HEK293T (cell line): ENCODE measurements around the gene PCNX3.

ENCODE experiments used
- CTCF ChIA-PET: fragments of 350-600 bp; formaldehyde crosslinking; extraction: SDS; loops from one replicate; lab custom pipeline; 2021; ENCODE audit warnings: antibody characterized with exemption, inconsistent platforms; lab: Yijun Ruan, JAX
- POLR2A ChIA-PET: fragments of 350-600 bp; formaldehyde crosslinking; extraction: SDS; loops from one replicate; lab custom pipeline; 2020; ENCODE audit warnings: antibody characterized with exemption, inconsistent platforms; lab: Yijun Ruan, JAX
- DNase-seq: peaks from one replicate; pipeline ENCODE4 v3.0.0; 2012; ENCODE audit warnings: mixed read lengths; ENCODE audit errors: extremely low spot score
- ARNT ChIP-seq: fragments of 450-650 bp; IDR thresholded peaks from 2 replicates; pipeline ENCODE4 v1.6.1; 2017; ENCODE audit warnings: mild to moderate bottlenecking
- BHLHE40 ChIP-seq: fragments of 450-650 bp; IDR thresholded peaks from 2 replicates; pipeline ENCODE4 v1.6.1; 2016; ENCODE audit warnings: mild to moderate bottlenecking, moderate library complexity, borderline replicate concordance
- CTBP1 ChIP-seq: fragments of 450-650 bp; IDR thresholded peaks from 2 replicates; pipeline ENCODE4 v1.6.1; 2016; ENCODE audit warnings: borderline replicate concordance
- ELF4 ChIP-seq: fragments of 450-650 bp; IDR thresholded peaks from 2 replicates; pipeline ENCODE4 v1.6.1; 2017; ENCODE audit warnings: antibody characterized with exemption
- FOXA1 ChIP-seq: fragments of 450-650 bp; IDR thresholded peaks from 2 replicates; pipeline ENCODE4 v1.6.1; 2016; ENCODE audit warnings: mild to moderate bottlenecking
- FOXK2 ChIP-seq: fragments of 450-650 bp; IDR thresholded peaks from 2 replicates; pipeline ENCODE4 v1.6.1; 2016; ENCODE audit warnings: mild to moderate bottlenecking
- FOXM1 ChIP-seq: fragments of 450-650 bp; IDR thresholded peaks from 2 replicates; pipeline ENCODE4 v1.6.1; 2017; ENCODE audit warnings: mild to moderate bottlenecking, borderline replicate concordance
- HDGF ChIP-seq: fragments of 450-650 bp; IDR thresholded peaks from 2 replicates; pipeline ENCODE4 v1.6.1; 2017; ENCODE audit warnings: antibody characterized with exemption, borderline replicate concordance
- L3MBTL2 ChIP-seq: fragments of 450-650 bp; conservative IDR thresholded peaks from 2 replicates; pipeline ENCODE4 v1.6.1; 2016; ENCODE audit warnings: mild to moderate bottlenecking
- LEF1 ChIP-seq: fragments of 450-650 bp; IDR thresholded peaks from 2 replicates; pipeline ENCODE4 v1.6.1; 2017; ENCODE audit warnings: mild to moderate bottlenecking, borderline replicate concordance
- NFRKB ChIP-seq: fragments of 450-650 bp; IDR thresholded peaks from 2 replicates; pipeline ENCODE4 v1.6.1; 2016; ENCODE audit warnings: mild to moderate bottlenecking, moderate library complexity
- SP1 ChIP-seq: fragments of 450-650 bp; IDR thresholded peaks from 2 replicates; pipeline ENCODE4 v1.6.1; 2017
- SUZ12 ChIP-seq: fragments of 450-650 bp; IDR thresholded peaks from 2 replicates; pipeline ENCODE4 v1.6.1; 2016; ENCODE audit warnings: mild to moderate bottlenecking
- TARDBP ChIP-seq: fragments of 450-650 bp; IDR thresholded peaks from 2 replicates; pipeline ENCODE4 v1.6.1; 2016
- ZNF384 ChIP-seq: fragments of 450-650 bp; IDR thresholded peaks from 2 replicates; pipeline ENCODE4 v1.6.1; 2016
- TF ChIP-seq, protein P1 (sequence below): fragments of 450-650 bp; IDR thresholded peaks from 2 replicates; pipeline ENCODE4 v1.6.1; 2016

The PCNX3 gene

DNA sequence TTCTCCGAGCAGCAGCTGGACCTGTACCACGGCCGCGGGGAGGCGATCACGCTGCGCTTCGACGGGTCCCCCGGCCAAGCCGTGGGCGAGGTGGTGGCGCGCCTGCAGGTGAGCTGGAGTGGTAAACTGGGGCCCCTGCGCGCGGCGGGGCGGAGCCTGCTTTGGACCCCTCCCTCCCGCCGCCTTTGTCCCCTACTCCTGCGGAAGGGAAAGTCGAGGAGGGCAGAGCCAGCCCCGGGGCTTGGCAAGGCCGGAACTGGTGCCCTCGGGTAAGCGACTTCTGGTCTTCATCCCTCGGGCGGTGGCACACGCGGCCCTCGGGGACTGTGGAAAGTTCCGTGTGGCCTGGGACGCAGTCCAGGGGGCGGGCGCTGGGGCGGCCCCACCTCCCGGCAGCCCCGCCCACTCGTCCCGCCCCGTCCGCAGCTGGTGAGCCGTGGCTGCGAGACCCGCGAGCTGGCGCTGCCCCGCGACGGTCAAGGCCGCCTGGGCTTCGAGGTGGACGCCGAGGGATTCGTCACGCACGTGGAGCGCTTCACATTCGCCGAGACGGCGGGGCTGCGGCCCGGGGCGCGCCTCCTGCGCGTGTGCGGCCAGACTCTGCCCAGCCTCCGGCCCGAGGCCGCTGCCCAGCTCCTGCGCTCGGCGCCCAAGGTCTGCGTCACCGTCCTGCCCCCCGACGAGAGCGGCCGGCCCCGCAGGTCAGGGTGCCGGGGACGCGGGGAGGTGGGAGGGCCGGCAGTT is 31.6 kb downstream of the PCNX3 start:
- POLR2A ChIA-PET = interaction anchor here (0.8 to 1.8 kb wide), 3 partner anchors 9 to 16 kb away, joined by 3 to 4 read pairs (median 3); partner anchors contain the start of gene RELA
- no peak for TF ChIP-seq HDGF
- no peak for TF ChIP-seq CTBP1
- no peak for TF ChIP-seq ARNT
- no peak for TF ChIP-seq BHLHE40
- no peak for TF ChIP-seq SUZ12
- TF ChIP-seq TARDBP = no peak
- TF ChIP-seq, protein P1, sequence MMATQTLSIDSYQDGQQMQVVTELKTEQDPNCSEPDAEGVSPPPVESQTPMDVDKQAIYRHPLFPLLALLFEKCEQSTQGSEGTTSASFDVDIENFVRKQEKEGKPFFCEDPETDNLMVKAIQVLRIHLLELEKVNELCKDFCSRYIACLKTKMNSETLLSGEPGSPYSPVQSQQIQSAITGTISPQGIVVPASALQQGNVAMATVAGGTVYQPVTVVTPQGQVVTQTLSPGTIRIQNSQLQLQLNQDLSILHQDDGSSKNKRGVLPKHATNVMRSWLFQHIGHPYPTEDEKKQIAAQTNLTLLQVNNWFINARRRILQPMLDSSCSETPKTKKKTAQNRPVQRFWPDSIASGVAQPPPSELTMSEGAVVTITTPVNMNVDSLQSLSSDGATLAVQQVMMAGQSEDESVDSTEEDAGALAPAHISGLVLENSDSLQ = no peak
- TF ChIP-seq LEF1 = no peak
- TF ChIP-seq SP1 = no peak
- no peak for TF ChIP-seq FOXA1
- TF ChIP-seq ELF4 = no peak
- no peak for TF ChIP-seq NFRKB
- TF ChIP-seq L3MBTL2 = no peak
- TF ChIP-seq FOXM1 = no peak
- no peak for TF ChIP-seq FOXK2
- TF ChIP-seq ZNF384 = no peak
- DNase-seq = no peak
- CTCF ChIA-PET = no interaction called here

- DNase-seq = no peak
- ChIA-PET POLR2A (interaction anchor here (1.2 to 2.8 kb wide), 2 partner anchors 11 to 14 kb away, joined by 5 to 12 read pairs; partner anchors contain the start of genes RELA and SIPA1), CTCF (no interaction called here)
- TF ChIP-seq TARDBP (no peak), SUZ12 (no peak), BHLHE40 (no peak), FOXK2 (no peak), ELF4 (no peak), SP1 (no peak), NFRKB (no peak), L3MBTL2 (no peak), ARNT (no peak), CTBP1 (no peak), HDGF (no peak), ZNF384 (no peak), FOXM1 (no peak), FOXA1 (no peak), LEF1 (no peak)
- TF ChIP-seq, protein P1 = no peak
Observed at GRCh38 chr11:65648997-65649493, 33.5 kb downstream of the PCNX3 start.

- ChIA-PET POLR2A (interaction anchor here (0.8 to 2.8 kb wide), 3 partner anchors 12 to 13 kb away, joined by 3 to 12 read pairs (median 5); partner anchors contain the start of genes RELA and SIPA1), CTCF (interaction anchor here (0.6 kb wide), 2 partner anchors 18 to 92 kb away, joined by 3 to 5 read pairs; partner anchors contain the start of gene LTBP3)
- DNase-seq = no peak
- TF ChIP-seq, protein P1 = no peak
- TF ChIP-seq ARNT (no peak), NFRKB (no peak), BHLHE40 (no peak), L3MBTL2 (no peak), CTBP1 (no peak), SUZ12 (no peak), ELF4 (no peak), TARDBP (no peak), SP1 (no peak), FOXK2 (no peak), ZNF384 (no peak), LEF1 (no peak), HDGF (no peak), FOXM1 (no peak)
Observed at GRCh38 chr11:65649656-65650546, 34.3 kb downstream of the PCNX3 start.

- no peak for DNase-seq
- ChIA-PET POLR2A (interaction anchor here (0.8 to 2.8 kb wide), 2 partner anchors 12 to 13 kb away, joined by 3 to 12 read pairs; partner anchors contain the start of genes RELA and SIPA1), CTCF (interaction anchor here (0.6 kb wide), 1 partner anchor 92 kb away, joined by 5 read pairs; the partner anchor contains the start of gene LTBP3)
- no peak for TF ChIP-seq SUZ12
- TF ChIP-seq TARDBP = no peak
- no peak for TF ChIP-seq SP1
- no peak for TF ChIP-seq FOXM1
- no peak for TF ChIP-seq NFRKB
- no peak for TF ChIP-seq BHLHE40
- TF ChIP-seq, protein P1 = no peak
Observed at GRCh38 chr11:65650547-65651338, 35.2 kb downstream of the PCNX3 start.
